ENCODE data around the gene CMPK2. TPM values are rescaled to one million over a fixed set of nuclear protein-coding genes. Genes with fewer than 3 reads are reported as not detected.

CMPK2 gene, protein sequence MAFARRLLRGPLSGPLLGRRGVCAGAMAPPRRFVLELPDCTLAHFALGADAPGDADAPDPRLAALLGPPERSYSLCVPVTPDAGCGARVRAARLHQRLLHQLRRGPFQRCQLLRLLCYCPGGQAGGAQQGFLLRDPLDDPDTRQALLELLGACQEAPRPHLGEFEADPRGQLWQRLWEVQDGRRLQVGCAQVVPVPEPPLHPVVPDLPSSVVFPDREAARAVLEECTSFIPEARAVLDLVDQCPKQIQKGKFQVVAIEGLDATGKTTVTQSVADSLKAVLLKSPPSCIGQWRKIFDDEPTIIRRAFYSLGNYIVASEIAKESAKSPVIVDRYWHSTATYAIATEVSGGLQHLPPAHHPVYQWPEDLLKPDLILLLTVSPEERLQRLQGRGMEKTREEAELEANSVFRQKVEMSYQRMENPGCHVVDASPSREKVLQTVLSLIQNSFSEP
- total RNA-seq: 1.6 and 2.1 TPM in 2 replicates

DNA sequence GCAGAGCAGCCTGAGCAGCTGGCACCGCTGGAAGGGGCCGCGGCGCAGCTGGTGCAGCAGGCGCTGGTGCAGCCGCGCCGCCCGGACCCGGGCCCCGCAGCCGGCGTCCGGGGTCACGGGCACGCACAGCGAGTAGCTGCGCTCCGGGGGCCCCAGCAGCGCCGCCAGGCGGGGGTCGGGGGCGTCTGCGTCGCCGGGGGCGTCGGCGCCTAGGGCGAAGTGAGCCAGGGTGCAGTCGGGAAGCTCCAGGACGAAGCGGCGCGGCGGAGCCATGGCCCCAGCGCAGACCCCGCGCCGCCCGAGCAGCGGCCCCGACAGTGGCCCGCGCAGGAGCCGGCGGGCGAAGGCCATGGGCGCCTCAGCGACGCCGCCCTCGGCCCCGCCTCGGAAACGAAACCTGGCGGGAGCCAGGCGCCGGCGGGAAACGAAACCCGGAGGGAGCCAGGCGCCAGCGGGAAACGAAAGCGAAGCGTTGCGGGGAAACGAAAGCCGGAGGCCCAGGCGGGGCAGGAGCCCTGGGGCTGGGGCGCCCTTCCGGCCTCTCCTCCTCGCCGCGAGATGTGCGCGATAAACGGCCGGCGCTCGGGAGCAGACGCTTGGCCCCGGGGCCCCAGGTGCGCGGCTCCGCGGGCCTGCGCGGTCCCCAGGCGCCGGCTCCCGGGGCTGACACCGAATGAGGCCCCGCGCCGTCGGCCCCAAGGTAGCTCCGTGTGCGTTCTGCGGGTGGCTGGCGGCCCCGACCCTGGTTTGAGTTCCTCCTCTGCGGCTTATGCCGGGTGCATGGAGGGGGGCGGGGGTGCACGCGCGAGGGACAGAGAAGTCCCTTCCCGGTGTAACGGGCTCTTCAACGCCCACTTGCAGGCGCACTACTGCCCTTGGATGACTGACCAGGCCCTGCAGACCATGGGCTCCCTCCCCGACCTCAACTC is at the start of gene CMPK2:
Gene CMPK2, minus strand, starts transcription at position 562 of the 929 bp plus-strand sequence. Its CDS starts 211 bp downstream, at position 351.

DNA sequence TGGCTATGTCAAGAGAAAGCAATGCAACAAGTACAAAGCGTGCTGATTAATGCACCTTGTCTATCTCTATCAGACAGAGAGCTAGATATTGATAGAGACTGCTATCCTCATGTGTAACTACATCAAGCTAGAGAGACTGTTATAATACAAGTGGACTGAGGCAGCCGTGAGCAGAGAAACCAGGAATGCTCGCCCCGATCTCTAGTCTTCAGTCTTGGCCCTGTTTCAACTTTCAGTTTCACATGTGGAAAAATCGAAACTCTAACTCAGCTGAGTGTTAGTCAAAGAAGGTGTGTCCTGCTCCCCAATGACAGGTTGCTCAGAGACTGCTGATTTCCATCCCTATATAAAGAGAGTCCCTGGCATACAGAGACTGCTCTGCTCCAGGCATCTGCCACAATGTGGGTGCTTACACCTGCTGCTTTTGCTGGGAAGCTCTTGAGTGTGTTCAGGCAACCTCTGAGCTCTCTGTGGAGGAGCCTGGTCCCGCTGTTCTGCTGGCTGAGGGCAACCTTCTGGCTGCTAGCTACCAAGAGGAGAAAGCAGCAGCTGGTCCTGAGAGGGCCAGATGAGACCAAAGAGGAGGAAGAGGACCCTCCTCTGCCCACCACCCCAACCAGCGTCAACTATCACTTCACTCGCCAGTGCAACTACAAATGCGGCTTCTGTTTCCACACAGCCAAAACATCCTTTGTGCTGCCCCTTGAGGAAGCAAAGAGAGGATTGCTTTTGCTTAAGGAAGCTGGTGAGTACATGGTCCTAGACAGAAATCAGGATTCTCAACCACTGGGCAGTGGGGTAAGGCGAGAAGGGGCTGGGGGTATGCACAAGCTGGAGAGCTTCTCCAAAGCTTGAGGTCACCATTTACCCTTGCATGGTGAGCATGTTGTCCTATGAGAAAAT is 11.9 kb upstream of the CMPK2 start, which contains the start of gene RSAD2:
Gene RSAD2, plus strand, starts transcription at position 376 of the 903 bp plus-strand sequence. Its CDS starts 24 bp downstream, at position 400.

Other genes with a start within 250 kb of the CMPK2 start
- 0.40 and 0.99 TPM in 2 replicates for gene RSAD2, start 11.9 kb upstream of the CMPK2 start, total RNA-seq
- gene RNF144A, start 51.5 kb upstream of the CMPK2 start, total RNA-seq: 0.56 and 1.5 TPM in 2 replicates